ENCODE results near the gene THAP4. TPM values are rescaled to one million over a fixed set of nuclear protein-coding genes. Genes with fewer than 3 reads are reported as not detected.
"Not testable (repeated sequence)": the region's sequence is repeated elsewhere in the genome, so short reads cannot be mapped to it uniquely, and the experiment has no call there.

THAP4 gene
- total RNA-seq, 1 donor from 2014 or later, result 59.1 TPM

DNA sequence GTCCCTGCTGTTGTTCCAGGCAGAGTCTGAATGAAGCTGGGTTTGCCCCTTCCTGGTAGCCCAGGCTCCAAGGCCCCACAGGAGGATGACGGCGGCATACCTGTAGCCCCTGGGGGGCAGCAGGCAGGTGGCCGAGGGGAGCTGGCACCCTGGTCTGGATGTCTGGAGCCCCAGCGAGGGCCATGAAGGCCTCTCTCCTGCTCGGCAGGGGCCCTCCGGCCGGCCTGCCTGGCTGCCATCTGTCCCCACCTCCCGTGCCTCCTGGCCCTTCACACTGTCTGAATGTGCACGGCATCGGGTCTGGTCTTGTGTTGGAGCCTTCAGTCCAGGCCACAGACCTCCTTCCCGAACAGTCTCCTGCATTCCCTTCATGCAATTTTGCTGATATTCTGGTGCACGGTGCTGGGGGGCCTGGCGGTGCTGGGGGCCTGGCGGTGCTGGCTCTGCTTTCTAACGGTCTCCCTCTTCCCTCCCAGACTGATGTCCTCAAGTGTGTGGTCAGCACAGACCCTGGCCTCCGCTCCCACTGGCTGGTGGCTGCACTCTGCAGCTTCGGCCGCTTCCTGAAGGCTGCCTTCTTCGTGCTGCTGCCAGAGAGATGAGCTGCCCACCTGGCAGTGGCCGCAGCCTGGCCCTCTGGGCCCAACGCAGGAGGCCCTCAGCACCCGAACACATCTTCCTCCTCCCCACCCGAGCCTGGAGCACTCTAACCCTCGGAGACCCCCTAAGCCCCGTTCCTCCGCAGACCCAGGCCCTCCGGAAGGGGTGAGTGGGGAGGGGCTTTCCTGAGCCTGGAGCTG is 64.9 kb downstream of the THAP4 start:
- H3K9me3 Mint-ChIP-seq, result no peaks in the 10 kb centered on the region
- no peaks in the 10 kb centered on the region for H3K27me3 Mint-ChIP-seq (ENCODE audit: low read depth)
- H3K4me3 Mint-ChIP-seq, result peak overlapping the region; percentile 72
- H3K4me1 Mint-ChIP-seq, result peaks cover 4% of the 10 kb centered on the region
- peaks cover 3% of the 10 kb centered on the region for H3K36me3 Mint-ChIP-seq (ENCODE audit: low read depth)
- no peak for DNase-seq (ENCODE audit: low read depth, low spot score)
- peak overlapping the region; percentile 88 for H3K27ac Mint-ChIP-seq (ENCODE audit: unreplicated experiment)
- TF ChIP-seq, protein P1, sequence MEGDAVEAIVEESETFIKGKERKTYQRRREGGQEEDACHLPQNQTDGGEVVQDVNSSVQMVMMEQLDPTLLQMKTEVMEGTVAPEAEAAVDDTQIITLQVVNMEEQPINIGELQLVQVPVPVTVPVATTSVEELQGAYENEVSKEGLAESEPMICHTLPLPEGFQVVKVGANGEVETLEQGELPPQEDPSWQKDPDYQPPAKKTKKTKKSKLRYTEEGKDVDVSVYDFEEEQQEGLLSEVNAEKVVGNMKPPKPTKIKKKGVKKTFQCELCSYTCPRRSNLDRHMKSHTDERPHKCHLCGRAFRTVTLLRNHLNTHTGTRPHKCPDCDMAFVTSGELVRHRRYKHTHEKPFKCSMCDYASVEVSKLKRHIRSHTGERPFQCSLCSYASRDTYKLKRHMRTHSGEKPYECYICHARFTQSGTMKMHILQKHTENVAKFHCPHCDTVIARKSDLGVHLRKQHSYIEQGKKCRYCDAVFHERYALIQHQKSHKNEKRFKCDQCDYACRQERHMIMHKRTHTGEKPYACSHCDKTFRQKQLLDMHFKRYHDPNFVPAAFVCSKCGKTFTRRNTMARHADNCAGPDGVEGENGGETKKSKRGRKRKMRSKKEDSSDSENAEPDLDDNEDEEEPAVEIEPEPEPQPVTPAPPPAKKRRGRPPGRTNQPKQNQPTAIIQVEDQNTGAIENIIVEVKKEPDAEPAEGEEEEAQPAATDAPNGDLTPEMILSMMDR (conservative IDR thresholded peaks at IDR 0.05), result no peak

DNA sequence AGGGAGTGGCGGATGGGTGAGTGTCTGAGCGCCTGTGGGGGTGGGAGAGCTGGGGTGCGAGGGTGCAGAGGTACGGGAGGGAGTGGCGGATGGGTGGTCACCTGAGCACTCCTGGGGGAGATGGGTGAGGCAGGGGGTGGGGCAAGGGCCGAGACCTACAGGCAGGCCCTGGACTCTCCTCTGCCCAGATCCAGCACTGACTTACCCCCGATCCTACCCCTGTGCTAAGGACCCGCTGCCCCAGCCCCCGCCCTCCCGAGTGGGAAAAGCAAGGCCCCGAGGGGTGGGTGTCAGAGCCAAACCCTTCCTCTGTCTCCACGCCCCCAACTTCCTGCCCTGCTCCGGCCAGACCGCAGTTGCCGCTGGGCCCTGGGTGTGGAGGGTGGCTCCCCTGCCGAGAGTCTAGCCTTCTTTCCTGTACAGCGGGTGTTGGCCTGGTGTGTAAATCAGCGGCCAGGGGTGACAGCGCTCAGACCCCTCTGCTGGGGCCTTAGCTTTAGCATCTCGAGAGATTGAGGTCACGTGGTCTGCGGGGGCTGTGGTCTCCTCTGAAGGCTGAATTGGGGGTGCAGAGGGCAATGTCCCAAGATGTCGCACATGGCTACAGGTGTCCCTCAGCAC is 65.9 kb downstream of the THAP4 start:
- no peak for DNase-seq (ENCODE audit: low read depth, low spot score)
- Mint-ChIP-seq H3K4me1 (peaks cover 4% of the 10 kb centered on the region), H3K9me3 (no peaks in the 10 kb centered on the region), H3K36me3 (ENCODE audit: low read depth) (peaks cover 3% of the 10 kb centered on the region), H3K27ac (ENCODE audit: unreplicated experiment) (no peak overlapping the region), H3K4me3 (no peak overlapping the region), H3K27me3 (ENCODE audit: low read depth) (no peaks in the 10 kb centered on the region)
- TF ChIP-seq, protein P1 (conservative IDR thresholded peaks at IDR 0.05), result no peak

DNA sequence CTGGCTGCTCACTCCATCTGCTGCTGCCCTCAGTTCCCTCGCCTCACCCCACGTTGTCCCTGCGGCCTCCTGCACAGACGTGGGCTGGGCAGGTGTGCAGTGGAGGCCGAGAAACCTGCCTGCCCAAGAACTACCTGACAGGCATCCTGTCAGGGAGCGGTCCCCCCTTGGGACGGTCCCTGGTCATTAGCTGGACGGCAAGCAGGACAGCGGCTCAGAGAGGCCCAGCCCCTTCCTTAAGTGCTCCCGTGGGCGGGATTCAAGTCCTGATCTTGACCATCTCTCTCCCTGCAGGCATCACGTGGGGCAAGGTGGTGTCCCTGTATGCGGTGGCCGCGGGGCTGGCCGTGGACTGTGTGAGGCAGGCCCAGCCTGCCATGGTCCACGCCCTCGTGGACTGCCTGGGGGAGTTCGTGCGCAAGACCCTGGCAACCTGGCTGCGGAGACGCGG is 67.1 kb downstream of the THAP4 start:
- peak overlapping the region; percentile 62 for H3K27ac Mint-ChIP-seq (ENCODE audit: unreplicated experiment)
- DNase-seq (ENCODE audit: low read depth, low spot score), result no peak
- H3K9me3 Mint-ChIP-seq, result no peaks in the 10 kb centered on the region
- H3K4me1 Mint-ChIP-seq, result no peaks in the 10 kb centered on the region
- TF ChIP-seq, protein P1 (conservative IDR thresholded peaks at IDR 0.05), result no peak
- no peak overlapping the region for H3K4me3 Mint-ChIP-seq
- peaks cover 3% of the 10 kb centered on the region for H3K36me3 Mint-ChIP-seq (ENCODE audit: low read depth)
- no peaks in the 10 kb centered on the region for H3K27me3 Mint-ChIP-seq (ENCODE audit: low read depth)

DNA sequence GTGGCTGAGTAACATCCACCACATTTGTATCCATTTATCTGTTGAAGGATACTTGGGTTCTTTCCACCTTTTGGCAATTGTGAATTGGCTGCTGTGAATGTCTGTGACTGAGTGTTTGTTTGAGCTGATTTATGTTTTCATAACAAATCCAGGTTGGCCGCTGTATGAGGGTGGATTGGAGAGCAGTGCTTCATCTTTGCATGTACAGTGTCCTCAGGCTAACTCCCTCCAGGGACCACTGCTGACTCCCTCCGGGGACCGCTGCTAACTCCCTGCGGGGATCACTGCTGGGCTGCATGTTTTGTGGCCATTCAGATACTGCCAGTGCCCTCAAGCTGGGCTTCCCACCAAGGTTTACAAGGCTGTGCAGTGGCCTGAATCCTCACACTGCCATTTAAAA is 68.2 kb downstream of the THAP4 start:
- H3K4me3 Mint-ChIP-seq, result peak overlapping the region; percentile 39
- no peak overlapping the region for H3K27ac Mint-ChIP-seq (ENCODE audit: unreplicated experiment)
- no peaks in the 10 kb centered on the region for H3K4me1 Mint-ChIP-seq
- H3K9me3 Mint-ChIP-seq, result no peaks in the 10 kb centered on the region
- H3K27me3 Mint-ChIP-seq (ENCODE audit: low read depth), result no peaks in the 10 kb centered on the region
- DNase-seq (ENCODE audit: low read depth, low spot score), result no peak
- peaks cover 3% of the 10 kb centered on the region for H3K36me3 Mint-ChIP-seq (ENCODE audit: low read depth)
- TF ChIP-seq, protein P1 (conservative IDR thresholded peaks at IDR 0.05), result no peak

DNA sequence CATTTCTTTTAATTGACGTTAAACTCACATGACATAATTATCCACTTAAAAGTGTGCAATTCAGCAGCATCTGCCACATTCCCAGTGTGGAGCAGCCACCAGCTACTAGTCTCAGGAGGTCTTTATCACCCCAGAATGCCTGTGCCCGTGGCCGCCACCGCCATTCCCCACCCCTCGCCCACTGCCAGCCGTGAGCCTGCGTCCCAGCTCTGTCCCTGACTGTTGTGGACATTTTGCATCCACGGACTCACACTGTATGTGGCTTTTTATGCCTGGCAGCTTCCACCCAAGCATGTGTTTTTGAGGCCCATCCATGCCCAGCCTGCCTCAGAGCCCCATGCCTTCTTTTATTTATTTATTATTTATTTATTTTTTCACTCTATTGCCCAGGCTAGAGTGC is 69.2 kb downstream of the THAP4 start:
- H3K36me3 Mint-ChIP-seq (ENCODE audit: low read depth), result no peaks in the 10 kb centered on the region
- H3K4me1 Mint-ChIP-seq, result no peaks in the 10 kb centered on the region
- no peaks in the 10 kb centered on the region for H3K27me3 Mint-ChIP-seq (ENCODE audit: low read depth)
- no peak overlapping the region for H3K27ac Mint-ChIP-seq (ENCODE audit: unreplicated experiment)
- no peaks in the 10 kb centered on the region for H3K9me3 Mint-ChIP-seq
- TF ChIP-seq, protein P1 (conservative IDR thresholded peaks at IDR 0.05), result no peak
- H3K4me3 Mint-ChIP-seq, result no peak overlapping the region
- DNase-seq (ENCODE audit: low read depth, low spot score), result no peak

DNA sequence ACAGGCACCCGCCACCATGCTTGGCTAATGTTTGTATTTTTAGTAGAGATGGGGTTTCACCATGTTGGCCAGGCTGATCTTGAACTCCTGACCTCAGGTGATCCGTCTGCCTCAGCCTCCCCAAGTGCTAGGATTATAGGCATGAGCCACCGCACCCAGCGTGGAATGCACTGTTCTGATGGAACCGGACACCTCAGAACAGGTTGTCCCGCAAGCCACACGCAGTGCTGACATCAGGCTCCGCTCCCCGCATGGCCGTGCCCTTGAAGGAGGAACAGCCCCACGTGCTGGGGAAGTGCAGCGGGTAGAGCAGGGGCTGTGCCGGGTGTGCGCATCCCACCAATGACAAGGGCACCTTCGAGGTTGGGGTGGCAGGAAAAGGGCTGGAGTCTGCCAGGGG is 69.7 kb downstream of the THAP4 start:
- H3K9me3 Mint-ChIP-seq; H3K4me1 Mint-ChIP-seq; DNase-seq (ENCODE audit: low read depth, low spot score); H3K4me3 Mint-ChIP-seq; H3K36me3 Mint-ChIP-seq (ENCODE audit: low read depth); H3K27ac Mint-ChIP-seq (ENCODE audit: unreplicated experiment); H3K27me3 Mint-ChIP-seq (ENCODE audit: low read depth): not testable (repeated sequence)
